ENCODE results near the gene SDCBP2.

GRCh38 chr20:1336699-1337367 is 7.9 kb upstream of the SDCBP2 start:
- TF ChIP-seq ELF1 (IDR thresholded peaks at IDR 0.05) (no peak), FOXJ3 (CRISPR knock-in tag; IDR thresholded peaks at IDR 0.05) (no peak), GABPA (IDR thresholded peaks at IDR 0.05; ENCODE audit: low read depth) (no peak), PBX3 (IDR thresholded peaks at IDR 0.05) (no peak)
- TF ChIP-seq, protein P1, sequence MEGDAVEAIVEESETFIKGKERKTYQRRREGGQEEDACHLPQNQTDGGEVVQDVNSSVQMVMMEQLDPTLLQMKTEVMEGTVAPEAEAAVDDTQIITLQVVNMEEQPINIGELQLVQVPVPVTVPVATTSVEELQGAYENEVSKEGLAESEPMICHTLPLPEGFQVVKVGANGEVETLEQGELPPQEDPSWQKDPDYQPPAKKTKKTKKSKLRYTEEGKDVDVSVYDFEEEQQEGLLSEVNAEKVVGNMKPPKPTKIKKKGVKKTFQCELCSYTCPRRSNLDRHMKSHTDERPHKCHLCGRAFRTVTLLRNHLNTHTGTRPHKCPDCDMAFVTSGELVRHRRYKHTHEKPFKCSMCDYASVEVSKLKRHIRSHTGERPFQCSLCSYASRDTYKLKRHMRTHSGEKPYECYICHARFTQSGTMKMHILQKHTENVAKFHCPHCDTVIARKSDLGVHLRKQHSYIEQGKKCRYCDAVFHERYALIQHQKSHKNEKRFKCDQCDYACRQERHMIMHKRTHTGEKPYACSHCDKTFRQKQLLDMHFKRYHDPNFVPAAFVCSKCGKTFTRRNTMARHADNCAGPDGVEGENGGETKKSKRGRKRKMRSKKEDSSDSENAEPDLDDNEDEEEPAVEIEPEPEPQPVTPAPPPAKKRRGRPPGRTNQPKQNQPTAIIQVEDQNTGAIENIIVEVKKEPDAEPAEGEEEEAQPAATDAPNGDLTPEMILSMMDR (IDR thresholded peaks at IDR 0.05) = no peak
